Progenitor cell of endocrine pancreas (in vitro differentiated cells): ENCODE data around the gene COX6A2. TPM values are rescaled to one million over a fixed set of nuclear protein-coding genes. Genes with fewer than 3 reads are reported as not detected.
A peak's percentile ranks its signal among the peaks of the same experiment; 100 is the strongest.

Experiments
- DNase-seq: peaks from one replicate; pipeline ENCODE4 v3.0.0; 2021; ENCODE audit warnings: low spot score; ENCODE audit not compliant: unreplicated experiment
- H3K27ac Mint-ChIP-seq: 2 replicates; pipeline ENCODE4 v1.8.0; 2021; ENCODE audit warnings: mild to moderate bottlenecking, moderate library complexity, mixed read lengths
- H3K27me3 Mint-ChIP-seq: 2 replicates; pipeline ENCODE4 v1.8.0; 2021; ENCODE audit warnings: mixed read lengths
- H3K36me3 Mint-ChIP-seq: 2 replicates; pipeline ENCODE4 v1.8.0; 2022; ENCODE audit warnings: mixed read lengths; ENCODE audit not compliant: insufficient read depth
- H3K4me1 Mint-ChIP-seq: 2 replicates; pipeline ENCODE4 v1.8.0; 2021; ENCODE audit warnings: low read depth, mixed read lengths
- H3K4me3 Mint-ChIP-seq: 2 replicates; pipeline ENCODE4 v1.8.0; 2021; ENCODE audit warnings: low read depth, mild to moderate bottlenecking, moderate library complexity, mixed read lengths
- H3K9me3 Mint-ChIP-seq: 2 replicates; pipeline ENCODE4 v1.8.0; 2021; ENCODE audit warnings: low read depth, mixed read lengths
- total RNA-seq: library from RNA; stranded (reverse); gene quantifications from 2 replicates; pipeline ENCODE4 v1.2.1, GENCODE V29; 2021
- TF ChIP-seq, protein P1 (sequence below): fragments of 200-600 bp; sonication (generic); IDR thresholded peaks from one replicate; pipeline ENCODE4 v1.5.0; 2021; ENCODE audit warnings: antibody characterized with exemption, mild to moderate bottlenecking; ENCODE audit not compliant: unreplicated experiment

Gene COX6A2
- total RNA-seq, 1 donor from 2014 or later = not detected

DNA sequence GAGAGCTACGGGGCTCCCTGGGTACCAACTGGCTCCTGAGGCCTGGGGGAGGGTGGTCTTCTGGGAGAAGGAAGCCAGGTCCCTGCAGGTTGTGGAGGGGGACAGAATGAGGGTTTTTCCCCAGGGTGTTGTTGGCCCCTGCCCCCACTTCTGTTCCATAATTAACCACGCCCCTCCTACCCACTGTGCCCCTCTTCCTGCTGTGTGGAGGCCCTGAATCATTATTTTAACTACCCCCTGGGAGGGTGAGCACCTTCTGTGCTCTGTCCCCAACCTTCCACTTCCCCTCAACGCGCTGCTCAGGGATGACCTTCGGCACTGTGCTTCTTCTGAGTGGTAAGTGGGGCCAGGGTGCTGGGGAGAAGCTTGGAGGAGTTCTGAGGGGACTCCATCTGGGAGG lies 35.1 kb downstream of the COX6A2 start, which contains the start of gene ITGAD:
Gene ITGAD, plus strand, starts transcription at position 280 of the 400 bp plus-strand sequence. Its CDS starts 26 bp downstream, at position 306.
- Mint-ChIP-seq H3K27ac (no peak within 1 kb of the TSS), H3K4me1 (no peaks in the 10 kb centered on the region), H3K4me3 (no peak within 1 kb of the TSS), H3K36me3 (no peaks in the 10 kb centered on the region), H3K27me3 (peaks cover 7% of the 10 kb centered on the region), H3K9me3 (no peaks in the 10 kb centered on the region)
- TF ChIP-seq, protein P1, sequence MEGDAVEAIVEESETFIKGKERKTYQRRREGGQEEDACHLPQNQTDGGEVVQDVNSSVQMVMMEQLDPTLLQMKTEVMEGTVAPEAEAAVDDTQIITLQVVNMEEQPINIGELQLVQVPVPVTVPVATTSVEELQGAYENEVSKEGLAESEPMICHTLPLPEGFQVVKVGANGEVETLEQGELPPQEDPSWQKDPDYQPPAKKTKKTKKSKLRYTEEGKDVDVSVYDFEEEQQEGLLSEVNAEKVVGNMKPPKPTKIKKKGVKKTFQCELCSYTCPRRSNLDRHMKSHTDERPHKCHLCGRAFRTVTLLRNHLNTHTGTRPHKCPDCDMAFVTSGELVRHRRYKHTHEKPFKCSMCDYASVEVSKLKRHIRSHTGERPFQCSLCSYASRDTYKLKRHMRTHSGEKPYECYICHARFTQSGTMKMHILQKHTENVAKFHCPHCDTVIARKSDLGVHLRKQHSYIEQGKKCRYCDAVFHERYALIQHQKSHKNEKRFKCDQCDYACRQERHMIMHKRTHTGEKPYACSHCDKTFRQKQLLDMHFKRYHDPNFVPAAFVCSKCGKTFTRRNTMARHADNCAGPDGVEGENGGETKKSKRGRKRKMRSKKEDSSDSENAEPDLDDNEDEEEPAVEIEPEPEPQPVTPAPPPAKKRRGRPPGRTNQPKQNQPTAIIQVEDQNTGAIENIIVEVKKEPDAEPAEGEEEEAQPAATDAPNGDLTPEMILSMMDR = no peak
- DNase-seq = no peak

DNA sequence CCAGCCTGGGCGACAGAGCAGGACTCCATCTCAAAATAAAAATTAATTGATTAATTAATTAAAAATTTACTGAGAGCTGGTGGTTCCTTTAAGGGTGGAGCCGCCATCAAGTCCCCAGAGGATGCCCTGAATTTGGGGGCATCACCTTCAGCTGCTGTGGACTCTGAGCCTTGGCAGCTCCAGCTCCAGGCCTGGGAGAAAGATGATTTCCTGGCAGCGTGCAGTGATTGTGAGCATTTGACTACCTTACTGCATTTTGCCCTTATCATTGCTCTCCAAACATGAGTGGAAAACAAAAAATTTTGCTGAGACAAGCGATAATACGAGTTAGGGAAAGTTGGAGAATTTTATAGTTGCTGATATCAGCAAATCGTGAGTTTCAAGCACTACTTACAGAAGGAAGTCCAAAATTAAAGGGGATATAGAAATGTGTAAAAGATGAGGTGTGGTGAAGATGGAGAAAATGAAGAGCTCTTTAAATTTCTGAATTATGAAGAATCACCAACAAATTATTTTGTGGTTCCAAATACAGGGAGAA lies 37.6 kb downstream of the COX6A2 start:
- Mint-ChIP-seq H3K9me3 (no peaks in the 10 kb centered on the region), H3K27me3 (peaks cover 7% of the 10 kb centered on the region), H3K4me1 (peaks cover 13% of the 10 kb centered on the region), H3K36me3 (no peaks in the 10 kb centered on the region), H3K4me3 (no peak overlapping the region), H3K27ac (no peak overlapping the region)
- no peak for DNase-seq
- TF ChIP-seq, protein P1 = no peak

DNA sequence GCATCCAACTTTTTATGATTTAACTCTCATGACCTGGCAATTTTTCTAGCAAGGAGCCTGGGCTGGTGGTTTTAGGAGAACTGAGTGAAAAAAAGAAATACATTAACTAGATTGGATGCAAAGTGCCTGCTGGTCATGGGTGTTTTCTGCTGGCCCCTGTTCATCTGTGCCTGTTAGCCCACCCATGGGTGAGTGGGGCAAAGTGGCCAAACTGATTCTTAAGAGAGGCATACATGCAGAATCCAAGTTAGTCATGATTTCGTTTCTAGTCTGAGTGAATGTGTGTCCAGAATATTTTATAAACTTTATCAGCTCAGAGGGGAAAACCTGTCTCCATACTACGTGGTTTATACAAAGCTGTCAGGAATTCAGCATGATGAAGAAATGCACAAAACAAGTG lies 39.6 kb downstream of the COX6A2 start:
- TF ChIP-seq, protein P1 = no peak
- H3K4me3 Mint-ChIP-seq = no peak overlapping the region
- H3K27me3 Mint-ChIP-seq = peaks cover 7% of the 10 kb centered on the region
- no peak overlapping the region for H3K27ac Mint-ChIP-seq
- peaks cover 16% of the 10 kb centered on the region for H3K4me1 Mint-ChIP-seq
- no peaks in the 10 kb centered on the region for H3K36me3 Mint-ChIP-seq
- DNase-seq = no peak
- no peaks in the 10 kb centered on the region for H3K9me3 Mint-ChIP-seq

DNA sequence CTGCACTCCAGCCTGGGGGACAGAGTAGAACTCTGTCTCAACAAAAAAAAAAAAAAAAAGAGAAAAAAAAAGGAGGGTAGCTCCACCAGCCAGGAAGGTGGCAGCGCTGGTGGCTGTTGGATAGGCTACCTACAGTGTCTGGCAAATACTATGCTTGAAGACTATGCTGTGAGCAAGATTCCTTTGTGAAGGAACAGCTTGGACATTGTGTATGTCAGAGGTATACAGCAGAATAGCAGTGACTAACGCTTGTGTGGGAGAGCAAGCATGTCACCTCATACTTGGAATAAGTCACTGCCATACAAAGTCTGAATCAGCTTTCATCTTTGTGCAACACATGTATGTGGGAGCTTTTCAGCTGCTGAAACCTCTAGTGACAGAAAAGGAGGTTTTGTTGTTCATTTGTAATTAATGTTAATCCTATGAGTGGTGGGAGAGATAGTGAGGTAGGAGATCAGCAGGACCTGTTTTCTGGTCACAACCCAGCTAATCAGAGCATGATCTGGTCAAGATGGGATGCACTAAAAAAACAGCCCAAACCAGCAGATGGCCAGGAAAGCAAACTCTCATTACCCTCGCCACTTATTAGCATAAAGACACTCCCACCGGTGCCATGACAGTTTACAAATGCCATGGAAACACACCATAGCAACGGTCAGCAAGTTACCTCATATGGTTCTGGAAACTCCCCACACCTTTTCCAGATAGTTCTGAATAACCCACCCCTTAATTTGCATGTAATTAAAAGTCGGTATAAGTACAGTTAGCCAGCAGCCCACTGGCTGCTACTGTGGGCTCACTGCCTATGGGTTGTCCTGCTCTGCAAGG lies 41.8 kb downstream of the COX6A2 start:
- peak overlapping the region; percentile 89 for H3K27ac Mint-ChIP-seq
- H3K4me3 Mint-ChIP-seq = no peak overlapping the region
- H3K9me3 Mint-ChIP-seq = no peaks in the 10 kb centered on the region
- DNase-seq = no peak
- TF ChIP-seq, protein P1 = no peak
- peaks cover 16% of the 10 kb centered on the region for H3K4me1 Mint-ChIP-seq
- no peaks in the 10 kb centered on the region for H3K36me3 Mint-ChIP-seq
- H3K27me3 Mint-ChIP-seq = peaks cover 16% of the 10 kb centered on the region

DNA sequence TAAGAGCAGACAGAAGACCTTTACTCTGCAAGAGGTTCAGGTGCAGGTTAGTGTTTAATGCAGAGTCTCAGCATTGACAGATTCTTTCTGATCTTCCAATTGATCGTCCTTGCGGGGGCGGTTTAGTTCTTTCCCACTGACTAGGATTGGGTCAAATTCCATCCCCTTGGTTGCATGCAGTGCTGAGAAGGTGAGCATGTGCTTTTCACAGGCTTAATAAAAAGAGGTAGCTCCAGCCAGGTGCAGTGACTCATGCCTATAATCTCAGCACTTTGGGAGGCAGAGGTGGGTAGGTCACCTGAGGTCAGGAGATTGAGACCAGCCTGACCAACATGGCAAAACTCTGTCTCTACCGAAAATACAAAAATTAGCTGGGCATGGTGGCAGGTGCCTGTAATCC lies 42.5 kb downstream of the COX6A2 start:
- H3K27me3 Mint-ChIP-seq = peaks cover 18% of the 10 kb centered on the region
- no peak for DNase-seq
- no peak overlapping the region for H3K4me3 Mint-ChIP-seq
- no peaks in the 10 kb centered on the region for H3K9me3 Mint-ChIP-seq
- H3K4me1 Mint-ChIP-seq = peaks cover 16% of the 10 kb centered on the region
- H3K36me3 Mint-ChIP-seq = no peaks in the 10 kb centered on the region
- TF ChIP-seq, protein P1 = no peak
- no peak overlapping the region for H3K27ac Mint-ChIP-seq
